Gastrocnemius medialis (tissue), 4 donors: ENCODE data around the gene ACACA.

Experiments
- CTCF ChIP-seq, 5 experiments: fragments of 450-650 bp in 3 of 5; fragments of 200-600 bp in 2 of 5; sonication (generic) in 2 of 5; IDR thresholded peaks in 4 of 5; conservative IDR thresholded peaks in 1 of 5; 1 replicate in 4 of 5; 2 replicates in 1 of 5; pipeline ENCODE4 v1.5.1; 2016 to 2019; ENCODE audit warnings: antibody characterized with exemption in 5 of 5, mild to moderate bottlenecking in 3 of 5, moderate library complexity in 3 of 5
- POLR2A ChIP-seq, 2 donors: fragments of 450-650 bp; IDR thresholded peaks; one replicate each; pipeline ENCODE4 v1.6.1; 2017; ENCODE audit warnings: antibody characterized with exemption in 2 of 2, mild to moderate bottlenecking in 2 of 2, moderate library complexity in 2 of 2

GRCh38 chr17:37388266-37388665 lies 18.4 kb downstream of the ACACA start:
- no peak for TF ChIP-seq CTCF (IDR thresholded peaks at IDR 0.05 in 4 of 5, conservative IDR thresholded peaks at IDR 0.05 in 1 of 5)
- TF ChIP-seq POLR2A (IDR thresholded peaks at IDR 0.05) = no peak
